22Rv1 (cell line): ENCODE results near the gene PNPLA6.
A peak's percentile ranks its signal among the peaks of the same experiment; 100 is the strongest.

Experiments
- H3K27ac ChIP-seq: fragments of 450-650 bp; 2 replicates; pipeline ENCODE4 v1.5.1; 2017
- CTCF ChIP-seq: fragments of 450-650 bp; IDR thresholded peaks from 2 replicates; pipeline ENCODE4 v1.5.1; 2017; ENCODE audit warnings: mild to moderate bottlenecking
- ZFX ChIP-seq: fragments of 450-650 bp; IDR thresholded peaks from 2 replicates; pipeline ENCODE4 v1.6.1; 2017; ENCODE audit warnings: antibody characterized with exemption, borderline replicate concordance

PNPLA6 gene

GRCh38 chr19:7535047-7535997, at the start of gene PNPLA6:
TSS of gene PNPLA6 (plus strand) at chr19:7535717. CDS start at chr19:7535789, 72 bp downstream.
- peak within 1 kb of the TSS; percentile 83 for H3K27ac ChIP-seq
- TF ChIP-seq CTCF, result no peak
- no peak for TF ChIP-seq ZFX

GRCh38 chr19:7486923-7487322, 48.6 kb upstream of the PNPLA6 start:
- H3K27ac ChIP-seq, result no peak overlapping the region
- TF ChIP-seq ZFX (no peak), CTCF (no peak)

GRCh38 chr19:7488736-7489353, 46.7 kb upstream of the PNPLA6 start, which contains the start of gene PEX11G:
TSS of gene PEX11G (minus strand) at chr19:7489035. CDS start at chr19:7489010, 25 bp downstream.
- H3K27ac ChIP-seq, result peak within 1 kb of the TSS; percentile 80
- TF ChIP-seq ZFX (no peak), CTCF (no peak)

GRCh38 chr19:7489609-7490044, 45.9 kb upstream of the PNPLA6 start:
- TF ChIP-seq CTCF (peak; percentile 35), ZFX (no peak)
- peak overlapping the region; percentile 80 for H3K27ac ChIP-seq

GRCh38 chr19:7492142-7492541, 43.4 kb upstream of the PNPLA6 start:
- H3K27ac ChIP-seq, result no peak overlapping the region
- TF ChIP-seq ZFX (no peak), CTCF (no peak)

- no peak overlapping the region for H3K27ac ChIP-seq
- TF ChIP-seq CTCF (no peak), ZFX (no peak)
Observed at GRCh38 chr19:7492558-7492957, 43.0 kb upstream of the PNPLA6 start.
